Cardiac muscle cell (in vitro differentiated cells and primary cell): ENCODE results near the gene ISLR. TPM values are rescaled to one million over a fixed set of nuclear protein-coding genes. Genes with fewer than 3 reads are reported as not detected.

Experiments used
- DNase-seq, 2 donors: peaks; one replicate each; pipeline versions ENCODE4 v3.0.0 to v3.0.0-alpha.2; 2010 to 2017; ENCODE audit warnings: low read depth in 1 of 2, low spot score in 1 of 2
- H3K27ac ChIP-seq: fragments of 200-600 bp; sonication (generic); 2 replicates; pipeline ENCODE4 v1.5.1; 2016
- H3K27me3 ChIP-seq: fragments of 200-600 bp; sonication (generic); 2 replicates; pipeline ENCODE4 v1.6.0; 2016; ENCODE audit warnings: control low read depth
- H3K36me3 ChIP-seq: fragments of 200-600 bp; sonication (generic); 2 replicates; pipeline ENCODE4 v1.5.1; 2016; ENCODE audit warnings: control low read depth
- H3K4me1 ChIP-seq: fragments of 200-600 bp; sonication (generic); 2 replicates; pipeline ENCODE4 v1.8.1; 2017; ENCODE audit warnings: low read depth, mild to moderate bottlenecking, mixed run types
- H3K4me3 ChIP-seq: fragments of 200-600 bp; sonication (generic); 2 replicates; pipeline ENCODE4 v1.5.1; 2016; ENCODE audit warnings: mild to moderate bottlenecking
- H3K9me3 ChIP-seq: fragments of 200-600 bp; sonication (generic); 2 replicates; pipeline ENCODE4 v1.5.1; 2017; ENCODE audit warnings: low read depth, mild to moderate bottlenecking, control low read depth
- CTCF ChIP-seq: IDR thresholded peaks from 2 replicates; pipeline ENCODE4 v1.5.1; 2012; ENCODE audit warnings: low read depth, mild to moderate bottlenecking, low read length
- polyA plus RNA-seq: library from polyadenylated mRNA; unstranded; fragments of >200 nt; fragmentation: Nextera tagmentation; extraction: Ambion mirVana; gene quantifications from 2 replicates; pipeline ENCODE4 v1.2.1, GENCODE V29; 2016
- total RNA-seq: library from RNA; depleted of rRNA; stranded (reverse); fragments of >200 nt; gene quantifications from 2 replicates; pipeline ENCODE4 v1.2.3, GENCODE V29; 2016

ISLR gene
- total and polyA plus RNA-seq, 2 experiments from 2014 or later = 0.44 to 4.1 TPM

DNA sequence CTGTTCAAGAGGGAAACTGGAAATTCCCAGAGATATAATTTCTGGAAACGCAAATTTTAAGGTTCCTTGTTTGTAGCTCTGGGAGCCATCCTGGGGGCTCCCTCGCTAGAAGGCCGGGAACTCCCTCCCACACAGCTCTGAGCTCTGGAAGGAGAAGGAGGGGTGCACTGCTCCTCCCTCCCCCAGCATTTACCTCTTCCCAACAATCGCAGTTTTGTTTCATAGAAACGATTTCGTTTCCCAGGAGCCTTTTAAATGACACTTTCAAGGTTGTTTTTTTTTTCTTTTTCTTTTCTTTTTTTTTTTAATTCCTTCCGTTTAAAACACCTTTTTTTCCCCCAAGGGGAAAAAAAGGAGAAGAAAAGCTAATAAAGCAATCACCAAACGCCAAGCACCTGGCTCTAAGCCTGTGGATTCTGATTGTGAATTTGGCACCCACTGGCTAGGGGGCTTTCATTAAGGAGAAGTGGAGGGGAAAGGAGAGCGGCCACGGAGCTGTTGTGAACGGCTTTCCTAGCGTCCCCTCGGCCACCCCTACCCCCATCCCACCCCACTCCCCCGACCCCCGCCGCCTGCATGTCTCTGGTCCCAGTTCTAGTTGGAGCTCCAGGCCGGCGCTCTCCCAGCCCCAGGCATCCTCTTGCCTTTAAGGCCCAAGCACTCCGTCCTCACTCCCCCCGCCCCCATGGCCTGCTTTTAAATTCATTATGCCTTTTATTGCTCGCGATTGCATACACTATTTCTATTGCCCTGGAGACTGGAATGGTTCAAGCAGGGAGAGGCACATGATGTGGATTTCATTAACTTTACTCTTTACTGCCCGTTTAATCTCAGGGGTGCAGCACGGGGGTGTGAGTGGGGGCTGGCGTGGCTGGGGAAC, 49.0 kb downstream of the ISLR start:
- TF ChIP-seq CTCF = no peak
- no peak for DNase-seq
- Histone ChIP-seq H3K4me1 (peaks cover 51% of the 10 kb centered on the region), H3K27ac (no peak overlapping the region), H3K9me3 (no peaks in the 10 kb centered on the region), H3K4me3 (no peak overlapping the region), H3K27me3 (no peaks in the 10 kb centered on the region), H3K36me3 (no peaks in the 10 kb centered on the region)

- Histone ChIP-seq H3K27ac (no peak overlapping the region), H3K27me3 (no peaks in the 10 kb centered on the region), H3K4me3 (no peak overlapping the region), H3K4me1 (peaks cover 45% of the 10 kb centered on the region), H3K9me3 (no peaks in the 10 kb centered on the region), H3K36me3 (no peaks in the 10 kb centered on the region)
- TF ChIP-seq CTCF = no peak
- DNase-seq = no peak
These were observed 52.4 kb downstream of the ISLR start for GRCh38 chr15:74225928-74226327.

Other genes starting within 250 kb of the ISLR start
- 54.5 and 79.4 TPM in 2 replicates for gene LOXL1, start 247.2 kb upstream of the ISLR start, total RNA-seq
- 82.3 and 92.4 TPM in 2 replicates for gene LOXL1, start 247.2 kb upstream of the ISLR start, polyA plus RNA-seq
- gene STOML1, start 181.4 kb upstream of the ISLR start, total RNA-seq = 8.2 and 8.8 TPM in 2 replicates
- 9.7 and 15.6 TPM in 2 replicates for gene STOML1, start 181.4 kb upstream of the ISLR start, polyA plus RNA-seq
- 28.1 and 40.4 TPM in 2 replicates for gene PML, start 179.0 kb upstream of the ISLR start, total RNA-seq
- 21.9 and 27.1 TPM in 2 replicates for gene PML, start 179.0 kb upstream of the ISLR start, polyA plus RNA-seq
- 1.9 TPM in 1 of 2 replicates, not detected in the other for gene GOLGA6A, start 91.2 kb upstream of the ISLR start, total RNA-seq
- gene GOLGA6A, start 91.2 kb upstream of the ISLR start, polyA plus RNA-seq = 0.24 TPM in 1 of 2 replicates, not detected in the other
- 0.14 TPM in 1 of 2 replicates, not detected in the other for gene ISLR2, start 43.1 kb upstream of the ISLR start, total RNA-seq
- gene ISLR2, start 43.1 kb upstream of the ISLR start, polyA plus RNA-seq = 0.14 TPM in 1 of 2 replicates, not detected in the other
- 32.5 and 49.6 TPM in 2 replicates for gene STRA6, start 29.1 kb downstream of the ISLR start, total RNA-seq
- gene STRA6, start 29.1 kb downstream of the ISLR start, polyA plus RNA-seq = 38.6 and 55.5 TPM in 2 replicates
- gene CCDC33, start 62.6 kb downstream of the ISLR start, total RNA-seq = 2.3 and 9.5 TPM in 2 replicates
- gene CCDC33, start 62.6 kb downstream of the ISLR start, polyA plus RNA-seq = 3.1 and 6.2 TPM in 2 replicates
- gene CYP11A1, start 193.9 kb downstream of the ISLR start, total RNA-seq = 5.4 and 9.8 TPM in 2 replicates
- 11.2 and 13.0 TPM in 2 replicates for gene CYP11A1, start 193.9 kb downstream of the ISLR start, polyA plus RNA-seq